ENCODE results near the gene ANAPC2.

Gene ANAPC2

DNA sequence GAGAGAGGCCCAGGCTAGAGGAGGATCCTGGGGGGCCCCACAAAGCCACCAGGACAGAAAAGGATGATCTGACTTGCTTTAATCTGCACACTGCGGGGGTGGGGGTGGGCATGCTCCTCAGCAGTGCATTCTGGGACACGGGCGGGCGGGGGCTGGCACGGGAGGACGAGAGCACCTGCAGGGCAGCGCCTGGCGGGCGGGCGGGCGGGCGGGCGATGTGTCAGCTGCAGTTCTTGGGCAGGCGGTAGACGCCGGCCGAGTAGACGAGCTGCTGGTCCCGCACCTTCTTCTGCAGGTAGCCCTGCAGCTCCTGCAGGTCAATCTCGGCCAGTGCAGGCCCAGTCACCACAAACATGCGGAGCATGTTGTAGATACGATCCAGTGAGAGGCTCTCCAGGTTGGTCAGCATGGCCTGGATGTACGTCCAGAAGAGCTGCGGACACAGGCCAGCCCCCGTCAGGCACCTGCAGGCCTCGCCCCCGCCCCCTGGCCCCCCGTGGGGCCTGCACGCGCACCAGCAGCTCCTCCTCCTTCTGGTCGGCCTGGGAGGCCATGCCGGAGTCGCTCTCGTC lies 13.6 kb downstream of the ANAPC2 start:
- no peak for TF ChIP-seq CTCF (IDR thresholded peaks at IDR 0.05; ENCODE audit: low read depth, low read length)
- no peak overlapping the region for H3K4me3 ChIP-seq (replicated peaks in 1 of 2; ENCODE audit: low read depth in 2 of 2, low read length in 2 of 2)
- DNase-seq (ENCODE audit: low read depth in 2 of 2): no peak

GRCh38 chr9:137173796-137174664 lies 14.3 kb downstream of the ANAPC2 start:
- H3K4me3 ChIP-seq (replicated peaks in 1 of 2; ENCODE audit: low read depth in 2 of 2, low read length in 2 of 2): no peak overlapping the region
- TF ChIP-seq CTCF (IDR thresholded peaks at IDR 0.05; ENCODE audit: low read depth, low read length): no peak
- DNase-seq (ENCODE audit: low read depth in 2 of 2): no peak

- no peak overlapping the region for H3K4me3 ChIP-seq (replicated peaks in 1 of 2; ENCODE audit: low read depth in 2 of 2, low read length in 2 of 2)
- no peak for DNase-seq (ENCODE audit: low read depth in 2 of 2)
- no peak for TF ChIP-seq CTCF (IDR thresholded peaks at IDR 0.05; ENCODE audit: low read depth, low read length)
These were observed 15.2 kb downstream of the ANAPC2 start for GRCh38 chr9:137172901-137173795.

- no peak overlapping the region for H3K4me3 ChIP-seq (replicated peaks in 1 of 2; ENCODE audit: low read depth in 2 of 2, low read length in 2 of 2)
- no peak for TF ChIP-seq CTCF (IDR thresholded peaks at IDR 0.05; ENCODE audit: low read depth, low read length)
- DNase-seq (ENCODE audit: low read depth in 2 of 2): no peak
These were observed 17.0 kb downstream of the ANAPC2 start for GRCh38 chr9:137171149-137171900.

DNA sequence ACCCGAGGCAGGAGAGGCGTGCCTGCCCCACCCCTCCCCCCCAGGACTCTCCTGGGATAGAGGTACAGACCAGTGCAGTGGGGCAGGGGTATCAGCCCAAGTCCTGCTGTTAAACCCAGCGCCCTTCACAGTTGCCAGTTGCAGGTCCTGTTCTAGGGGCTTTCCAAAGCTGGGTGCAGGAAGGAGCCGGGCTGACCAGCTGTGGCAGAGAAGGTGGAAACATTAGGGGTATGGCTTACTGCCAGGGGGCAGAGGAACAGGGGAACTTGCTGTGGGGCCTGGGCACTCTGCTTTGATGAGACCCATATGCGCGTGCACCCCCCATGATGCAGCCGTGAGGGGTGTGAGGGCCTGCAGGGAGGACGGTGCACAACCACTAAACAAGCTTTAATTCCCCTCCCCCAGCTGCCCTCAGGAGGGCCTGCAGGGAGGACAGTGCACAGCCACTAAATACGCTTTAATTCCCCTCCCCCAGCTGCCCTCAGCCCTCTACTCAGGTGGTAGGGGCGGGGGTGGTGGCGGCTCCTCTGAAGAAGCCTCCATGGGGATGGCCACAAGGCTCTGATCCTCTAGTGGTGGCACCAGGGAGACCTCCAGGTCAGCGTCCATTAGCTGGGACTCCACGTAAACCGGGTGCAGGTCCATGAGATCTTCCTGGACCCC lies 17.7 kb downstream of the ANAPC2 start:
- TF ChIP-seq CTCF (IDR thresholded peaks at IDR 0.05; ENCODE audit: low read depth, low read length): no peak
- H3K4me3 ChIP-seq (replicated peaks in 1 of 2; ENCODE audit: low read depth in 2 of 2, low read length in 2 of 2): no peak overlapping the region
- no peak for DNase-seq (ENCODE audit: low read depth in 2 of 2)

Measured in cardiac fibroblast (primary cell).